GM21526 (cell line): Measurements from ENCODE around the gene PPHLN1.
"Not testable (repeated sequence)": the region's sequence is repeated elsewhere in the genome, so short reads cannot be mapped to it uniquely, and the experiment has no call there.

Experiments
- ATAC-seq: cut with Tn5 transposase; IDR thresholded peaks from one replicate; pipeline ENCODE4 v1.9.1; 2021; ENCODE audit warnings: moderate library complexity; ENCODE audit not compliant: unreplicated experiment, low FRiP score

Gene PPHLN1

GRCh38 chr12:42320796-42321195 lies 5.2 kb upstream of the PPHLN1 start:
- no peak for ATAC-seq

- no peak for ATAC-seq
Measured at GRCh38 chr12:42322567-42322966, 3.4 kb upstream of the PPHLN1 start.

- ATAC-seq, result no peak
Measured at GRCh38 chr12:42323856-42324255, 2.1 kb upstream of the PPHLN1 start.

- ATAC-seq, result no peak
Measured at GRCh38 chr12:42325326-42325652, 678 bp upstream of the PPHLN1 start.

- ATAC-seq, result peak; percentile 25
Measured at GRCh38 chr12:42326541-42327226, 717 bp downstream of the PPHLN1 start.

GRCh38 chr12:42327227-42327590 lies 1.2 kb downstream of the PPHLN1 start:
- ATAC-seq, result no peak

- not testable (repeated sequence) for ATAC-seq
Measured at GRCh38 chr12:42330097-42330496, 4.1 kb downstream of the PPHLN1 start.

GRCh38 chr12:42332301-42333285 lies 6.6 kb downstream of the PPHLN1 start:
- ATAC-seq, result no peak

GRCh38 chr12:42336286-42336685 lies 10.3 kb downstream of the PPHLN1 start:
- no peak for ATAC-seq

GRCh38 chr12:42338280-42338679 lies 12.3 kb downstream of the PPHLN1 start:
- ATAC-seq, result no peak

- no peak for ATAC-seq
Measured at GRCh38 chr12:42342028-42342427, 16.1 kb downstream of the PPHLN1 start.

- no peak for ATAC-seq
Measured at GRCh38 chr12:42343721-42344120, 17.8 kb downstream of the PPHLN1 start.

- no peak for ATAC-seq
Measured at GRCh38 chr12:42346403-42347002, 20.5 kb downstream of the PPHLN1 start.

GRCh38 chr12:42349119-42350020 lies 23.4 kb downstream of the PPHLN1 start:
- not testable (repeated sequence) for ATAC-seq

GRCh38 chr12:42350021-42350407 lies 24.0 kb downstream of the PPHLN1 start:
- not testable (repeated sequence) for ATAC-seq

GRCh38 chr12:42356344-42356743 lies 30.4 kb downstream of the PPHLN1 start:
- ATAC-seq, result no peak

- no peak for ATAC-seq
Measured at GRCh38 chr12:42360747-42361403, 34.9 kb downstream of the PPHLN1 start.

- no peak for ATAC-seq
Measured at GRCh38 chr12:42361909-42362646, 36.1 kb downstream of the PPHLN1 start.

GRCh38 chr12:42362647-42363260 lies 36.8 kb downstream of the PPHLN1 start:
- no peak for ATAC-seq
